Motor neuron (in vitro differentiated cells): Measurements from ENCODE around the gene TMEM243. TPM values are rescaled to one million over a fixed set of nuclear protein-coding genes. Genes with fewer than 3 reads are reported as not detected.

Experiments
- ATAC-seq, 8 experiments: fragments of 200-7000 bp; cut with Tn5 transposase; replicated peaks in 6 of 8; 2 replicates each; pipeline ENCODE4 v1.8.0; 2021; ENCODE audit warnings: mild to moderate bottlenecking in 8 of 8, moderate library complexity in 8 of 8
- H3K27ac ChIP-seq, 2 donors: fragments of 250-450 bp; sonication (Bioruptor Pico); 2 replicates each; pipeline ENCODE4 v1.9.0; 2021; ENCODE audit warnings: antibody characterized with exemption in 2 of 2, mild to moderate bottlenecking in 2 of 2, moderate library complexity in 1 of 2
- H3K4me1 ChIP-seq, 2 donors: fragments of 250-450 bp; sonication (Bioruptor Pico); replicated peaks in 1 of 2; 2 replicates each; pipeline ENCODE4 v1.6.1; 2021; ENCODE audit warnings: antibody characterized with exemption in 2 of 2, mild to moderate bottlenecking in 2 of 2, moderate library complexity in 1 of 2
- H3K4me3 ChIP-seq, 5 donors: fragments of 250-450 bp; sonication (Bioruptor Pico); 2 replicates each; pipeline ENCODE4 v1.9.0; 2021; ENCODE audit warnings: antibody characterized with exemption in 5 of 5, mild to moderate bottlenecking in 5 of 5, moderate library complexity in 4 of 5
- whole genome bisulfite sequencing, 10 experiments: fragments of 450-650 bp; shearing (Covaris generic); methylation state at CpG; one replicate each; pipeline ENCODE4 v1.0.0; 2022; 5-methylcytosine and 5-hydroxymethylcytosine counted together
- in situ Hi-C, 9 experiments: fragments of 400-800 bp; cut with MboI; loops; one replicate each; pipeline ENCODE4 v1.15.0; 2021; ENCODE audit warnings: low sequenced_read_pairs in 9 of 9, low pct_unique_long_range_greater_than_20kb in 2 of 9; ENCODE audit not compliant: unreplicated experiment in 9 of 9
- total RNA-seq, 8 experiments: library from RNA; unstranded; fragments of 300-600 nt; gene quantifications; 2 replicates each; pipeline versions ENCODE4 v1.2.3 to v1.2.4, GENCODE V29; 2022

Gene TMEM243
- total RNA-seq, 8 experiments from 2014 or later = 10.3 to 44.2 (median 16.7) TPM

- peak in 3 of 8 experiments; percentile 26 to 38 (median 27) for ATAC-seq
- Histone ChIP-seq H3K27ac (peak overlapping the region; percentile 86 to 98), H3K4me3 (peak overlapping the region; percentile 74 to 95 (median 80)), H3K4me1 (peaks cover 11 to 20% of the 10 kb centered on the region in 2 donors)
- WGBS, 10 experiments = 0 to 25% (median 5%) methylated on average over 1 to 13 of the region's 13 CpGs
- in situ Hi-C loops = loop anchor here in 1 of 9 experiments (25.0 kb wide), 1 partner anchor 214 kb away; no protein-coding TSS in a partner anchor
Observed at GRCh38 chr7:87151729-87152111, 67.8 kb downstream of the TMEM243 start.

- no peak for ATAC-seq
- peak overlapping the region; percentile 74 to 95 (median 80) for H3K4me3 ChIP-seq
- peaks cover 8 to 16% of the 10 kb centered on the region in 2 donors for H3K4me1 ChIP-seq
- WGBS, 10 experiments = 10 to 75% (median 40%) methylated on average over 2 to 9 of the region's 9 CpGs
- peak overlapping the region; percentile 86 to 98 for H3K27ac ChIP-seq
- in situ Hi-C loops = loop anchor here in 1 of 9 experiments (25.0 kb wide), 1 partner anchor 214 kb away; no protein-coding TSS in a partner anchor
Observed at GRCh38 chr7:87151002-87151728, 68.4 kb downstream of the TMEM243 start.

GRCh38 chr7:87148332-87148955 is 71.1 kb downstream of the TMEM243 start:
- H3K27ac ChIP-seq = no peak overlapping the region
- H3K4me3 ChIP-seq = no peak overlapping the region
- H3K4me1 ChIP-seq = peaks cover 0 to 4% of the 10 kb centered on the region in 2 donors
- in situ Hi-C loops = loop anchor here in 3 of 9 experiments (10.0 to 25.0 kb wide), 2 partner anchors 211 to 214 kb away; no protein-coding TSS in a partner anchor
- 0 to 100% (median 70%) methylated on average over 1 of the region's 1 CpG; no CpG with 5 or more reads in 3 of the 10 experiments for WGBS, 10 experiments
- ATAC-seq = no peak

- Histone ChIP-seq H3K4me1 (peaks cover 0 to 4% of the 10 kb centered on the region in 2 donors), H3K4me3 (no peak overlapping the region), H3K27ac (no peak overlapping the region)
- 29 to 100% (median 87%) methylated on average over 1 to 4 of the region's 7 CpGs; no CpG with 5 or more reads in 3 of the 10 experiments for WGBS, 10 experiments
- no peak for ATAC-seq
- in situ Hi-C loops = loop anchor here in 3 of 9 experiments (10.0 to 25.0 kb wide), 2 partner anchors 210 to 213 kb away; no protein-coding TSS in a partner anchor
Observed at GRCh38 chr7:87147500-87147899, 72.0 kb downstream of the TMEM243 start.

- H3K4me1 ChIP-seq = peaks cover 0 to 4% of the 10 kb centered on the region in 2 donors
- H3K27ac ChIP-seq = no peak overlapping the region
- ATAC-seq = no peak
- in situ Hi-C loops = loop anchor here in 3 of 9 experiments (10.0 to 25.0 kb wide), 2 partner anchors 210 to 212 kb away; no protein-coding TSS in a partner anchor
- 53 to 93% (median 86%) methylated on average over 1 to 12 of the region's 25 CpGs; no CpG with 5 or more reads in 4 of the 10 experiments for WGBS, 10 experiments
- H3K4me3 ChIP-seq = no peak overlapping the region
Observed at GRCh38 chr7:87146740-87147386, 72.7 kb downstream of the TMEM243 start.

Other genes starting within 250 kb of the TMEM243 start
- gene ELAPOR2, start 160.1 kb downstream of the TMEM243 start, total RNA-seq = 10 to 100 TPM in 5 of 8 experiments, 1 to 10 TPM in 2, under 1 TPM in 1; 0.46 to 50.1 (median 39.9) TPM
- gene DMTF1, start 67.3 kb downstream of the TMEM243 start, total RNA-seq = 100 to 1,000 TPM in 5 of 8 experiments, 10 to 100 TPM in 3; 45.9 to 141 (median 106) TPM
- gene CROT, start 125.9 kb upstream of the TMEM243 start, total RNA-seq = 10 to 100 TPM in 3 of 8 experiments, 1 to 10 TPM in 5; 5.8 to 18.2 (median 9.0) TPM